AG04450 (cell line): ENCODE measurements around the gene PALS1. TPM values are rescaled to one million over a fixed set of nuclear protein-coding genes. Genes with fewer than 3 reads are reported as not detected.

Experiments
- CTCF ChIA-PET: fragments of 300-600, 350-600 bp; formaldehyde crosslinking; extraction: SDS; loops from one replicate; lab custom pipeline; 2022; ENCODE audit warnings: antibody characterized with exemption, inconsistent platforms; lab: Charles Lee
- POLR2A ChIA-PET: fragments of 350-600 bp; formaldehyde crosslinking; extraction: SDS; loops from one replicate; lab custom pipeline; 2021; ENCODE audit warnings: antibody characterized with exemption, inconsistent platforms; lab: Yijun Ruan, JAX
- DNase-seq: peaks from one replicate; pipeline ENCODE4 v3.0.0-alpha.2; 2011; ENCODE audit warnings: low read depth, low spot score
- H3K27ac ChIP-seq: one replicate; pipeline ENCODE4 v1.5.1; 2012; ENCODE audit warnings: low read depth, low read length, control low read depth
- H3K27me3 ChIP-seq: one replicate; pipeline ENCODE4 v1.6.0; 2012; ENCODE audit warnings: low read length; ENCODE audit not compliant: control insufficient read depth, insufficient read depth
- H3K4me3 ChIP-seq: 2 replicates; pipeline ENCODE4 v1.5.1; 2011; ENCODE audit warnings: mild to moderate bottlenecking, low read depth, low read length, control low read depth
- H3K9me3 ChIP-seq: 2 replicates; pipeline ENCODE4 v1.5.1; 2012; ENCODE audit warnings: low read length; ENCODE audit not compliant: control insufficient read depth, insufficient read depth
- CTCF ChIP-seq: IDR thresholded peaks from 2 replicates; pipeline ENCODE4 v1.5.1; 2011; ENCODE audit warnings: low read depth, low read length, control low read depth, inconsistent platforms
- polyA plus RNA-seq: library from polyadenylated mRNA; depleted of rRNA; stranded (reverse); fragments of >200 nt; gene quantifications from 2 replicates; pipeline ENCODE4 v1.2.3, GENCODE V29; 2011

The PALS1 gene
- polyA plus RNA-seq, 1 experiment: 31.1 TPM

- Histone ChIP-seq H3K9me3 (no peaks in the 10 kb centered on the region), H3K27me3 (no peaks in the 10 kb centered on the region), H3K27ac (no peak overlapping the region), H3K4me3 (no peak overlapping the region)
- DNase-seq: no peak
- ChIA-PET CTCF (interaction anchor here (1.0 kb wide), 1 partner anchor 134 kb away, joined by 3 read pairs; the partner anchor contains the start of genes ATP6V1D and EIF2S1), POLR2A (interaction anchor here (0.6 kb wide), 1 partner anchor 1758 kb away, joined by 4 read pairs; no protein-coding TSS in a partner anchor)
- TF ChIP-seq CTCF: no peak
Observed at GRCh38 chr14:67225523-67225922, 15.7 kb upstream of the PALS1 start.

- Histone ChIP-seq H3K27ac (no peak overlapping the region), H3K4me3 (no peak overlapping the region)
Observed at GRCh38 chr14:67228325-67228984, 12.8 kb upstream of the PALS1 start.

GRCh38 chr14:67232066-67232465 is 9.2 kb upstream of the PALS1 start:
- Histone ChIP-seq H3K27ac (no peak overlapping the region), H3K9me3 (no peaks in the 10 kb centered on the region), H3K4me3 (no peak overlapping the region), H3K27me3 (no peaks in the 10 kb centered on the region)
- no peak for DNase-seq
- CTCF ChIA-PET: interaction anchor here (0.8 to 1.6 kb wide), 3 partner anchors 9 to 66 kb away, joined by 3 to 9 read pairs (median 3); partner anchors contain the start of gene PALS1
- no peak for TF ChIP-seq CTCF
- POLR2A ChIA-PET: no interaction called here

More at GRCh38 chr14:67228325-67228984, 12.8 kb upstream of the PALS1 start:
- DNase-seq: no peak
- ChIA-PET CTCF (interaction anchor here (1.1 to 2.0 kb wide), 2 partner anchors 57 to 131 kb away, joined by 3 to 14 read pairs; partner anchors contain the start of genes ATP6V1D and EIF2S1), POLR2A (interaction anchor here (1.2 kb wide), 1 partner anchor 12 kb away, joined by 4 read pairs; the partner anchor contains the start of gene PALS1)
- Histone ChIP-seq H3K9me3 (no peaks in the 10 kb centered on the region), H3K27me3 (no peaks in the 10 kb centered on the region)
- no peak for TF ChIP-seq CTCF

GRCh38 chr14:67232621-67233020 is 8.6 kb upstream of the PALS1 start:
- TF ChIP-seq CTCF: no peak
- POLR2A ChIA-PET: no interaction called here
- CTCF ChIA-PET: interaction anchor here (0.8 to 1.6 kb wide), 3 partner anchors 9 to 67 kb away, joined by 3 to 9 read pairs (median 3); partner anchors contain the start of gene PALS1
- H3K27ac ChIP-seq: no peak overlapping the region
- no peak overlapping the region for H3K4me3 ChIP-seq
- DNase-seq: no peak
- H3K27me3 ChIP-seq: no peaks in the 10 kb centered on the region
- no peaks in the 10 kb centered on the region for H3K9me3 ChIP-seq

- ChIA-PET CTCF (no interaction called here), POLR2A (no interaction called here)
Observed at GRCh38 chr14:67237591-67237990, 3.6 kb upstream of the PALS1 start.

More at GRCh38 chr14:67237591-67237990, 3.6 kb upstream of the PALS1 start:
- Histone ChIP-seq H3K9me3 (no peaks in the 10 kb centered on the region; the same call in 1 of the 2 replicates), H3K27ac (no peak overlapping the region), H3K4me3 (no peak overlapping the region), H3K27me3 (no peaks in the 10 kb centered on the region)
- no peak for TF ChIP-seq CTCF
- no peak for DNase-seq
